Activated naive CD4-positive, alpha-beta T cell treated with anti-CD3 and anti-CD28 coated beads, Interleukin-2, amount 50 U/mL, for 24 hours (primary cell): Measurements from ENCODE around the gene EIF3L.
A peak's percentile ranks its signal among the peaks of the same experiment; 100 is the strongest.

Experiments used
- H3K27ac Mint-ChIP-seq: one replicate; pipeline ENCODE4 v1.8.0; 2021; ENCODE audit warnings: mild to moderate bottlenecking, mixed read lengths
- H3K27me3 Mint-ChIP-seq: one replicate; pipeline ENCODE4 v1.8.0; 2021; ENCODE audit warnings: mixed read lengths
- H3K36me3 Mint-ChIP-seq: one replicate; pipeline ENCODE4 v1.8.0; 2021; ENCODE audit warnings: mixed read lengths
- H3K4me1 Mint-ChIP-seq: one replicate; pipeline ENCODE4 v1.8.0; 2021; ENCODE audit warnings: mixed read lengths
- H3K4me3 Mint-ChIP-seq: one replicate; pipeline ENCODE4 v1.8.0; 2021; ENCODE audit warnings: mild to moderate bottlenecking, mixed read lengths
- H3K9me3 Mint-ChIP-seq: one replicate; pipeline ENCODE4 v1.8.0; 2021; ENCODE audit warnings: mixed read lengths

The EIF3L gene

DNA sequence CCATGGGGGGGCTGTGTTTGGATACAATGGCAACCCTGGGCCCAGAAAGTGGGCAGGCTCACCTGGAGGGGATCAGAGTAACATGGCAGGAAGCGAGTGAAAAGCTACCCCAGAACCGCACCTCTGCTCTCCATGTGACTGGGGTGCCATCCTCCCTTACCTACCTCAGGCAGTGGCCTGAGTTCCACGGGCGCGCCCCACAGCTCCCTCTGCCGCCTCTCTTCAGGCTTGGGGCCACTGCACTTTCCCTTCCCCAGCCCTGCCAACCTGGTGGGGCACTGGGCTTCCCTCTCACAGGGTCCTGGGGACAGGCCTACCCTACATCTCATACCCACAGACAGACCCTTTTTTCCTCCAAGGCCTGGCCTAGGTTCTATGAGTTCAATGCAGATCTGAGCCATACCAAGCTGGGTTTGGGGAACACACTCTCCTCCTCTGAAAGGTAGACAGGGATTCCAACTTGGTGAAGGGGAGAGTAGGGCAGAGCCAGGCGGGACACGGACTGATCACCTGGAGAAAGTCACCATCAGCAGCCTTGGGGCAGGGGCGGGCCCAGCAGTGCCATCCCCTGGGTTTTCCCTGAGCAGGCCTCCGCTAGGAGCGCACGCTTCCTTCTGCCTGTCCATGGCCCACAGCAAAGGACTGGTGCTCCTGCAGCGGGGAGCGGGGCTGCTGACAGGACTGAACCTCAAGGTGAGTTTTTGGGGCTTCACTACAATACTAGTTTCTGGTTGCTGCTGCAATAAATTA, 19.0 kb upstream of the EIF3L start:
- Mint-ChIP-seq H3K4me3 (no peak overlapping the region), H3K9me3 (no peaks in the 10 kb centered on the region), H3K36me3 (peaks cover 3% of the 10 kb centered on the region), H3K27me3 (peaks cover 2% of the 10 kb centered on the region), H3K27ac (no peak overlapping the region), H3K4me1 (peaks cover 3% of the 10 kb centered on the region)

GRCh38 chr22:37831472-37831871, 17.7 kb upstream of the EIF3L start:
- peaks cover 3% of the 10 kb centered on the region for H3K36me3 Mint-ChIP-seq
- H3K4me1 Mint-ChIP-seq, result no peaks in the 10 kb centered on the region
- H3K4me3 Mint-ChIP-seq, result no peak overlapping the region
- H3K27ac Mint-ChIP-seq, result no peak overlapping the region
- H3K27me3 Mint-ChIP-seq, result no peaks in the 10 kb centered on the region
- H3K9me3 Mint-ChIP-seq, result no peaks in the 10 kb centered on the region

- no peaks in the 10 kb centered on the region for H3K4me1 Mint-ChIP-seq
- no peaks in the 10 kb centered on the region for H3K9me3 Mint-ChIP-seq
- no peak overlapping the region for H3K4me3 Mint-ChIP-seq
- H3K27me3 Mint-ChIP-seq, result no peaks in the 10 kb centered on the region
- no peak overlapping the region for H3K27ac Mint-ChIP-seq
- peaks cover 3% of the 10 kb centered on the region for H3K36me3 Mint-ChIP-seq
Observed at GRCh38 chr22:37832022-37832857, 17.0 kb upstream of the EIF3L start.

- Mint-ChIP-seq H3K36me3 (no peaks in the 10 kb centered on the region), H3K27ac (no peak overlapping the region), H3K4me3 (peak overlapping the region; percentile 66)
Observed at GRCh38 chr22:37842015-37842793, 7.0 kb upstream of the EIF3L start.

GRCh38 chr22:37843741-37844089, 5.5 kb upstream of the EIF3L start:
- peaks cover 2% of the 10 kb centered on the region for H3K36me3 Mint-ChIP-seq
- peak overlapping the region; percentile 88 for H3K4me3 Mint-ChIP-seq
- no peaks in the 10 kb centered on the region for H3K9me3 Mint-ChIP-seq
- no peaks in the 10 kb centered on the region for H3K27me3 Mint-ChIP-seq
- peaks cover 25% of the 10 kb centered on the region for H3K4me1 Mint-ChIP-seq
- peak overlapping the region; percentile 73 for H3K27ac Mint-ChIP-seq

More at GRCh38 chr22:37842015-37842793, 7.0 kb upstream of the EIF3L start:
- Mint-ChIP-seq H3K27me3 (no peaks in the 10 kb centered on the region), H3K4me1 (peaks cover 14% of the 10 kb centered on the region), H3K9me3 (no peaks in the 10 kb centered on the region)

DNA sequence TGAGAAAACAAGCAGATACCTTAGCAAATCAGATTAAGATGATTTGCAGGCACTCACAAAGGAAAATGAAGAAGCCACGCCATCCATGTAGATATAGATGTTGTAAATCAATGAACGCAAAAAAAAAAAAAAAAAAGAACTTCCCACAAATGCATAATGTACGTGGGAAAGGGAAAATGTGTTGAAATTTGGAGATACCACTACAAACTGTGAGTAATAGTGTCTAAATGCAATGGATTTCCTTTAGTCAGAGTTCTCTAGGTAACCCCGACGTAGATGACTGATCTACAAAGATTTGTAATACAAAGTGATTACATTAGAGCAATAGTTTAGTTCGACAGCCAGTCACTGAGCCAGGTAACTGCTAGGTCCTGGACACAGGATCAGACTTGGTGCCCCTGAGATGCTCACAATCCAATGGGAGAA, 4.3 kb upstream of the EIF3L start:
- Mint-ChIP-seq H3K27me3 (no peaks in the 10 kb centered on the region), H3K4me3 (peak overlapping the region; percentile 81), H3K4me1 (peaks cover 35% of the 10 kb centered on the region), H3K27ac (no peak overlapping the region), H3K36me3 (peaks cover 7% of the 10 kb centered on the region), H3K9me3 (no peaks in the 10 kb centered on the region)

DNA sequence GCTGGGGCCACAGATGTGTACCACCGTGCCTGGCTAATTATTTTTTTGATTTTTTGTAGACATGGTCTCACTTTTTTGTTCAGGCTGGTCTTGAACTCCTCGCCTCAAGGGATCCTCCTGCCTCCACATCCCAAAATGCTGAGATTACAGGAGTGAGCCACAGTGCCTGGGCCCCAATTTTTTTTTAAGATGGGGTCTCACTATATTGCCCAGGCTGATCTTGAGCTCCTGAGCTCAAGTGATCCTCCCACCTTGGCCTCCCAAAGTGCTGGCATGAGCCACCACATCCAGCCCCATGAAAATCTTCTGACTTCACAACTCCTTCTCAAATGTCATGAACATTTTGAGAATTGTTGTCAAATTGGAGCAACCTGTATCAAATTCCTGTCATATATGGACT, 2.8 kb upstream of the EIF3L start:
- Mint-ChIP-seq H3K4me3 (no peak overlapping the region), H3K36me3 (peaks cover 11% of the 10 kb centered on the region), H3K9me3 (no peaks in the 10 kb centered on the region), H3K27ac (no peak overlapping the region), H3K4me1 (peaks cover 47% of the 10 kb centered on the region), H3K27me3 (no peaks in the 10 kb centered on the region)

DNA sequence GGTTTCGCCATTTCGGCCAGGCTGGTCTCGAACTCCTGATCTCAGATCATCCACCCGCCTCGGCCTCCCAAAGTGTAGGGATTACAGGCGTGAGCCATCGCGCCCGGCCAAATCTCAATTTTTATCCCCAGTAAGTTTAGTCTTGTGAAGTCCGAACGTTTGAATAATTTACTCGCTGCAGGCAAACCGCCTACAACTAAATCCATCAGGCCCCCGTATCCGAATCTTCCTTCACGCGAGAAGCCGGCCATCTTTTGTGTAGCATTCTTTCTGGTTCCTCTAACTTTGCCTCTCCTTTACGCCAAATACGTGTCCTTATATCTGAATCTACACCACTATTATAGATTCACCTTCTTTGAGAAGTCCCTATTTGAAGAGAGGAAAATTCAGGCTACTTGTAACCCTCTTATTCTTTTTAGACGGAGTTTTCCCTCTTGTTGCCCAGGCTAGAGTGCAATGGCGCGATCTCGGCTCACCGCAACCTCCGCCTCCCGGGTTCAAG, 581 bp upstream of the EIF3L start:
- H3K27me3 Mint-ChIP-seq, result no peaks in the 10 kb centered on the region
- no peaks in the 10 kb centered on the region for H3K9me3 Mint-ChIP-seq
- peaks cover 18% of the 10 kb centered on the region for H3K36me3 Mint-ChIP-seq
- H3K27ac Mint-ChIP-seq, result peak overlapping the region; percentile 99
- peaks cover 51% of the 10 kb centered on the region for H3K4me1 Mint-ChIP-seq
- peak overlapping the region; percentile 99 for H3K4me3 Mint-ChIP-seq

- H3K4me1 Mint-ChIP-seq, result peaks cover 66% of the 10 kb centered on the region
Observed at GRCh38 chr22:37850801-37851200, 1.6 kb downstream of the EIF3L start.

GRCh38 chr22:37852418-37852817, 3.2 kb downstream of the EIF3L start:
- Mint-ChIP-seq H3K4me1 (peaks cover 63% of the 10 kb centered on the region), H3K27ac (no peak overlapping the region), H3K27me3 (no peaks in the 10 kb centered on the region), H3K36me3 (peaks cover 24% of the 10 kb centered on the region), H3K9me3 (no peaks in the 10 kb centered on the region), H3K4me3 (no peak overlapping the region)

More at GRCh38 chr22:37850801-37851200, 1.6 kb downstream of the EIF3L start:
- peak overlapping the region; percentile 99 for H3K4me3 Mint-ChIP-seq
- peak overlapping the region; percentile 11 for H3K27ac Mint-ChIP-seq
- H3K36me3 Mint-ChIP-seq, result peaks cover 24% of the 10 kb centered on the region
- H3K9me3 Mint-ChIP-seq, result no peaks in the 10 kb centered on the region
- no peaks in the 10 kb centered on the region for H3K27me3 Mint-ChIP-seq

- H3K9me3 Mint-ChIP-seq, result no peaks in the 10 kb centered on the region
- H3K4me1 Mint-ChIP-seq, result peaks cover 44% of the 10 kb centered on the region
- H3K27me3 Mint-ChIP-seq, result no peaks in the 10 kb centered on the region
- peaks cover 17% of the 10 kb centered on the region for H3K36me3 Mint-ChIP-seq
- H3K27ac Mint-ChIP-seq, result no peak overlapping the region
- no peak overlapping the region for H3K4me3 Mint-ChIP-seq
Observed at GRCh38 chr22:37854946-37855345, 5.7 kb downstream of the EIF3L start.

- H3K27me3 Mint-ChIP-seq, result no peaks in the 10 kb centered on the region
- no peaks in the 10 kb centered on the region for H3K9me3 Mint-ChIP-seq
- peaks cover 42% of the 10 kb centered on the region for H3K4me1 Mint-ChIP-seq
- H3K27ac Mint-ChIP-seq, result no peak overlapping the region
- no peak overlapping the region for H3K4me3 Mint-ChIP-seq
- H3K36me3 Mint-ChIP-seq, result peaks cover 17% of the 10 kb centered on the region
Observed at GRCh38 chr22:37855462-37855861, 6.2 kb downstream of the EIF3L start.

GRCh38 chr22:37860796-37861421, 11.7 kb downstream of the EIF3L start:
- H3K36me3 Mint-ChIP-seq, result peaks cover 17% of the 10 kb centered on the region
- H3K27me3 Mint-ChIP-seq, result no peaks in the 10 kb centered on the region
- H3K9me3 Mint-ChIP-seq, result no peaks in the 10 kb centered on the region
- peaks cover 14% of the 10 kb centered on the region for H3K4me1 Mint-ChIP-seq
- H3K27ac Mint-ChIP-seq, result no peak overlapping the region
- no peak overlapping the region for H3K4me3 Mint-ChIP-seq

GRCh38 chr22:37862570-37863325, 13.5 kb downstream of the EIF3L start:
- peaks cover 17% of the 10 kb centered on the region for H3K36me3 Mint-ChIP-seq
- no peaks in the 10 kb centered on the region for H3K27me3 Mint-ChIP-seq
- H3K9me3 Mint-ChIP-seq, result no peaks in the 10 kb centered on the region
- no peak overlapping the region for H3K4me3 Mint-ChIP-seq
- H3K4me1 Mint-ChIP-seq, result peaks cover 14% of the 10 kb centered on the region
- H3K27ac Mint-ChIP-seq, result peak overlapping the region; percentile 8
